HG02938 (cell line): ENCODE measurements around the gene STON2.
A peak's percentile ranks its signal among the peaks of the same experiment; 100 is the strongest.
"Not testable (repeated sequence)": the region's sequence is repeated elsewhere in the genome, so short reads cannot be mapped to it uniquely, and the experiment has no call there.

Source experiments
- ATAC-seq: cut with Tn5 transposase; IDR thresholded peaks from one replicate; pipeline ENCODE4 v1.9.1; 2021; ENCODE audit warnings: mild to moderate bottlenecking, moderate library complexity; ENCODE audit not compliant: unreplicated experiment

Gene STON2, protein sequence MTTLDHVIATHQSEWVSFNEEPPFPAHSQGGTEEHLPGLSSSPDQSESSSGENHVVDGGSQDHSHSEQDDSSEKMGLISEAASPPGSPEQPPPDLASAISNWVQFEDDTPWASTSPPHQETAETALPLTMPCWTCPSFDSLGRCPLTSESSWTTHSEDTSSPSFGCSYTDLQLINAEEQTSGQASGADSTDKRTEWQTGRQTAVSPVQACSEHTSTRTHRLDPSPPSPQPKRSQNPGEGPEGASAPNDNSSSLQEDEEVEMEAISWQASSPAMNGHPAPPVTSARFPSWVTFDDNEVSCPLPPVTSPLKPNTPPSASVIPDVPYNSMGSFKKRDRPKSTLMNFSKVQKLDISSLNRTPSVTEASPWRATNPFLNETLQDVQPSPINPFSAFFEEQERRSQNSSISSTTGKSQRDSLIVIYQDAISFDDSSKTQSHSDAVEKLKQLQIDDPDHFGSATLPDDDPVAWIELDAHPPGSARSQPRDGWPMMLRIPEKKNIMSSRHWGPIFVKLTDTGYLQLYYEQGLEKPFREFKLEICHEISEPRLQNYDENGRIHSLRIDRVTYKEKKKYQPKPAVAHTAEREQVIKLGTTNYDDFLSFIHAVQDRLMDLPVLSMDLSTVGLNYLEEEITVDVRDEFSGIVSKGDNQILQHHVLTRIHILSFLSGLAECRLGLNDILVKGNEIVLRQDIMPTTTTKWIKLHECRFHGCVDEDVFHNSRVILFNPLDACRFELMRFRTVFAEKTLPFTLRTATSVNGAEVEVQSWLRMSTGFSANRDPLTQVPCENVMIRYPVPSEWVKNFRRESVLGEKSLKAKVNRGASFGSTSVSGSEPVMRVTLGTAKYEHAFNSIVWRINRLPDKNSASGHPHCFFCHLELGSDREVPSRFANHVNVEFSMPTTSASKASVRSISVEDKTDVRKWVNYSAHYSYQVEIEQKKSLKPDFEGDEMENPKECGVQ

DNA sequence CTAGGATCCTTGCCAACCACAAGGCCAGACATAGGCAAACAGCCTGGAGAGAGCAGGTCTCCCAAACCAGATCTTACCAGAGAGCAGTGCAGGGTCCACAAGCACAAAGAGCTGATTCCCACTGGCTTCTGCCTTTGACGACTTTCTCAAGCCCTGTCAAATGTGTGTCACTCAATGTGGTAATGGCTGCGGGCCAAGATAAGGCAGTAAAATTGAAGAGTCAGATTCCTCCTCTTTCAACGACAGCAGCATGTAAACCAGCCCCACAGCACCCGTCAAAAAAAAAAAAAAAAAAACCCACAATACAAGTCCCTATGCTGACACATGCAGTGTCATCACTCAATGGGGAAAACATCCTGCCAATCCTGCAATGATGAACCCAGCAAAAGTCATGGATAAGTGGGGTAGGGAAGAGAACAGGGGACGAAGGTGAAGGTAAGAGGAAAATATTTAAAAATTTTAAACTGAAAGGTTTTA lies at the start of gene STON2:
TSS of gene STON2 (minus strand) at position 123 of the 477 bp plus-strand sequence. CDS start 1,942 bp downstream, outside the sequence.
- no peak for ATAC-seq

DNA sequence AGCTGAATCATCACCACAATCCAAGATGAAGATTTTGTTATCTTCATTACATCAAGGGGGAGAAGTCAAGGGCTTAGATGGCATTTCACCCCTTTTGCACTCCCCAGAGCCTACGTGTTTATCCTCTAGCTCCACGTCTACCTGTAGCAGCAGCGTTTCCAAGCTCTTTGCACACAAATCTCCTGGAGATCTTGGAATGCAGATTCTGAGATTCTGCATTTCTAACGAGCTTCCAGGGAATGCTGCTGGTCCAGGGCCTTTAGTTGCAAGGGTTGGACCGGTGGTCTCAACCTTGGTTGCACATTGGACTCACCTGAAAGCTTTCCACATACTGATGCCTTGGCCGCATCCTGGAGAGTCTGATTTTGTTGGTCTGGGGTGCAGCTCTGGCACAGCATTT lies 49.5 kb upstream of the STON2 start:
- ATAC-seq: no peak

DNA sequence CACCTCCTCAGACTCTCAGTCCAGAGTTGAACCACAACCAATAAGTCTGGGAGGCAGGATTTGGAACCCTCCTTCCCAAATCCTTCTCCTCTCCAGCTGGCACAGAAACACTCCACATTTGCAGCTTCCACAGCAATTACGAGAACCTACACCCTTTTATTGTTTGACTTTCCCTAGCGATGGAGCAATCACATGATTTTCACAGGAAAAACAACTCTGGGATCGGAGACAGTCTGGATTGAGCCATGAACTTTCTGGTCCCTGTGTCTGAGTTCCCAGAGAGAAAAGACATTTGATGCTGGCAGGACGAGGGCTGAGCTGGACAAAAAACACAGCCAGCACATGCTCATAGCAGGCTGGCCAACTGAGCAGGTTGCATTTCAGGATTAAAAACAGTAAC lies 49.0 kb upstream of the STON2 start:
- no peak for ATAC-seq

DNA sequence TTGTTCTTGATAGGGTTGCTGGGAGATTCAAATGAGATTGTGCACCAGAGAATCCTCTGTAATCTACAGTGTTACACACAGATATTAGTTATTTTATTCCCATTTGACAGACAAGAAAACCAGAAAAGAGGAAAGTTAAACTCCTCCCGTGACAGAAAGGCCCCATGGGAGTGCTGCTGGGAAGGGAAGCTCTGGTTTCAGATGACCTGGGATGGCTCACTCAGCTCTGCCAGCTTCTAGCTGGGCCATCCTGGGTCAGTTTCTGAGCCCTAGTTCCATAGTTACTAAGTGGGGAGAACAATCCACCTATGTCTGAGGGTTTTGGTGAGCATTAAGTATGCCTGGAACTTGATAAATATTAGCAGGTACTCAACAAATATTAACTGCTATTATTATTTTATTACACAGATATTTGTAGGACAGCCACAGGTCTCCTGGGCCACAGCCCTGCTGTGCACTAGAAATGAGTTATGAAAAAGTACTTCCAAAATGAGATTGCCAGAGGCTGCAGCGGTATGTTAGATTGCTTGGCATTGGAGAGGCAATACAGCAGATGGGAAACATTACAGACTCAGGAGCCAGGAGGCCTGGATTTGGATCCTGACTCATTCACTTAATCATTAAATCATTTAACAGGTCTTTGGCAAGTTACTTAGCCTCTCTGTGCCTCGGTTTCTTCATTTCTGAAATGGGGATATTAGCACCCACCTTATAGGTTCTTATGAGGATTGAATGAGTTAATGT lies 47.1 kb upstream of the STON2 start:
- no peak for ATAC-seq

DNA sequence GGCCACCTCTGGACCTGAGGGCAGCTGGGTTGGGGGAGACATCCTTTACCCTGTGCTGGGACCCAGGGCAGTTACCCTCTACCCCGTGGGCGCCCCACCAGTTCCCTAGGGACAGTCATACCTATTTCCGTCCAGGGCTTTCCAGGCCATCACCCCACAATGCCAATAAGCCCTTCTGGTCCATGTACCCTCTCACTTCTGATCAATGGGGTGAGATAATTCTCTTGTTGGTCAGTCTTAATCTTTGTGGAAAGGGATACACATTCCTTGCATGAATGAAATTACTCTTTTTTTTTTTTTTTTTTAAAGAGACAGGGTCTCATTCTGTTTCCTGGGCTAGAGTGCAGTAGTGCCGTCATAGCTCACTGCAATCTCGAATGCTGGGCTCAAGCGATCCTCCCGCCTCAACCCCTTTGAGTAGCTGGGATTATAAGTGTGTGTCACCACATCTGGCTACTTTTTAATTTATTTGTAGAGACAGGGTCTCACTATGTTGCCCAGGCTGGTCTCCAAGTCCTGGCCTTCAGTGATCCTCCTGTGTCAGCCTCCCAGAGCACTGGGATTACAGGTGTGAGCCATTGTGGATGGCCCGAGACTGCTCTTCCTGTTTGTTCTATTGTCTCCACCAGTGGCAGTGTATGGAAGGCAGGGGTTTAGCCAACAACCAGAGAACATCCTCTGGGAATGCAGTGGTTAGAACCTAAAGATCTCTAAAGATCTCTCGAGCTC lies 46.3 kb upstream of the STON2 start:
- no peak for ATAC-seq

DNA sequence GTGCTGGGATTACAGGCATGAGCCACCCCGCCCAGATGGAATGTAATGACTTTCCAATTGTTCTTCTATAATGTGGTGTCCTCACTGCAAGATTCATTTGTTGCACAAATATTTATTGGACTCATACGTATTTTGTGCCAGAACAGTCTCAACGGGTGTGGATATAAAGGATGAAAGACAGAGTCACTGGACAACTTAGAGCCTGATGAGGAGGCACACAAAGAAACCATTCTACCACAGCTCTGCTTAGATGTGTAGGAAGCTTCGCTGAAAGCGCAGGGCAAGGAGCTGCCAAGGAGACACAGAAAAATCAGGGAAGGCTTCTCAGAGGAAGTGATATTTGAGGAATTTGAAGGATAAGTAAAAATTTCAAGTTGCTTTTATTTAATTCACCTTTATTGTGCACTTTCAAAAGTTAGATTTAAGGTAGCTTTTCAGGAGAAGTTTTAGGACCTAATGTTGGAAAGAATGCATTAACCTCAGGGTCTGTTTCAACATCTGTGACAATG lies 41.6 kb upstream of the STON2 start:
- ATAC-seq: no peak

DNA sequence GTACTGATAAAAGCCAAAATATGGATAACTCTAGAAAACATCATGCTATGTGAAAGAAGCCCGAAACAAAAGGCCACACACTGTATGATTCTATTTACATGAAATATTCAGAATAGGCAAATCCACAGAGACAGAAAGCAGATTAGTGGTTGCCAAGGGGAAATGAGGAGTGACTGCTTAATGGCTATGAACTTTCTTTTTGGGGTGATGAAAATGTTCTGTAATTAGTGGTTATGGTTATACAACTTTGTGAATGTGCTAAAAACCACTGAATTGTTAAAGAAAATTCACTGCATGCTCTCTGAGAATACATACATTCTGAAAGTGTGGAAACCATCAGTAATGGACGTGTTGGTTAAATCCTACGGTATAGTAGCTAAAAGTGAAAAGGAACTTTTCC lies 39.9 kb upstream of the STON2 start:
- ATAC-seq: no peak

DNA sequence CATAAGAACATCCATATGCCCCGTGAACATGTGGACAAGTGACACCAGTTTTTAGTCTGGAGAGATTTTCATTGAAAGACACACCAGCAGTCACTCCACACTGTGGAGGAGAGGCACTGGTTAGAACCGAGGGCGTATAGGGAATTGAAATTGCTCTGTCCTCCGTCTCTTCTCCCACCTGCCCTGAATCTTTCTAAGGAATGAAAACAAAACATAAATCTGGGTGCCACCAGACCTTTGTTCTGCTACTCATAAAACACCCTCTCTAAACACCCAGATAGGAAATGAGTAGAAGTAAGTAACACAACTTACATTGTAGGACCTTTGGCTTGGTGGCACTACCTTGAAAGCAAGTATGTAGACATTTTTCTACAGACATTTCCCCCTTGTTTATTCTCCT lies 37.1 kb upstream of the STON2 start:
- ATAC-seq: no peak

DNA sequence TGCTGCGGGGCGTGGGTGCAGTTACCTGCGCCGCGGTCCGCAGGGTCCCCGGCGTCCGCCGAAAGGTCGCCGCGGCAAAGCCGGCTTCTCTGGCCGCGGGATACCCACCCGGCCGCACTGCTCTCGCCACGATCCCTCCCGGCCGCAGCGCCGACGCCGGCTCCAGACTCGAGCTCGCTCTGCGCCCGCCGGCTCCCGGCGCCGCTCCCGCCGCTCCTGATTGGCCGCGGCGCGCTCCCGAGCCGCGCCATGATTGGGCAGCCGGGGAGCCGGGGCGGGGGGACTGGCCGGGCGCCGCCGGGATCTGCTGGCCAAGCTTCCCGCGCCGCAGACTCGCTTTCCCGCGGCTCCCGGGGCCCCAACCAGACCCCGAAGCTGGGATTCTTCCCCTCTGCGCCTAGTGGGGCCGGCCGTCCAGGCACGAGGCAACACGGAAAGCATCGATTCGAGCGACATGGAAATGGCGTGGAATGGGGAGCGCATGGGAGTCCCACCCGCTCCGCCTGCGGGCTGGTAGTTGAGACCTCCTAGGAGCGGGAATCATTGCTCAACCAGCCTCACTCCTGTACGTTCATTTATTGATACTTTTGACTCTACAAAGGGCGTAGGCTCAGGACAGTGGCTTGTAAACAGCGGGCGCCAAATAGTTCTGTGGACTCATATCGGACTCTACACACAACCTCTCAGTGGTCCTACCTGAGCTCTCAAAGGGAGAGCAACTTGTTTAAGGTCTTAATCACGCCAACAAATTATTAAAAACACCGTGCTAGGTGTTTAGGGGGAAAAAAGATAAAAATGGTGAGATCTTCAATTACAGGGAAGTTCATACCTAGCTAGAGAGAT lies 36.4 kb upstream of the STON2 start:
- peak; percentile 46 for ATAC-seq

DNA sequence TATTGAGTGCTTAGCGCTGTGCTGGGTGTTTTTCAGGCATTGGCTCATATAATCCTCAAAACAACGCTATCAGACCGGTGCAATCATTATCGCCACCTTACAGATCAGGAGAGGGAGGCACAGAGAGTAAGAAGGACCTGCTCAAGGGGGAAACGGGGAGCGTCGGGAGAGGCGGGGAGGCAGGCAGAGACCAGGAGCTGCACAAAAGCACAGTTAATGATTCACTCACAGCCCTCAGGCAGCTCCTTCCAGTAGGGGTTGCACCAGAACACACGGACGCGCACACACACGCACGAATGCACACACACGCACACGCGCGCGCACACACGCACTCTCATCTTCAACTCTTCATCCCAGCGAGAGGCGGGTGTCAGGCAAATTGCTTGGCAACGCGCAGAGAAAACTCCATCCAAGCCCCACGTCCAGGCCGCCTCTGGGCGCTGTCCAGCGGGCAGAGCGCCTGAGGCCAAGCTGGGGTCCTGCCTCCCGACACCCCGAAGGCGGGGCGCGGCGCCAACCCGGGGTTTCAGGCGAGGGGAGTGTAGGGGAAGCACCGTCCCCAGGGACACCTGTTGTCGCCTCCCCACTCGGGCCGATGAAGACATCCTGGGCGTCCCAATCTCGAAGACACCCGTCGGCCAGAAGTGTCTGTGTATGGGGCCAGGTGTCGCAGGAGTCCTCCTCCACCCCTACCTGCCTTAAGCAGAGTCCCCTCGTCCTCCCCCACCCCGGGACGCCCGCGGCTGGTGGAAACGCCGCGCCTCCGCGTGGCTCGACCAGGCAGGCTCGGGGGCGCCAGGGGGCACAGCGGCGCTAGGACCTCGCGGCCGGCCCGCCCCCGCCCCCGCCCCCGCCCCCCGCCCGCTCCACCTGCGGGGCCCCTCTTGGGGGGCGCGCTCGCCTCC lies 35.5 kb upstream of the STON2 start:
- ATAC-seq: peak; percentile 48

DNA sequence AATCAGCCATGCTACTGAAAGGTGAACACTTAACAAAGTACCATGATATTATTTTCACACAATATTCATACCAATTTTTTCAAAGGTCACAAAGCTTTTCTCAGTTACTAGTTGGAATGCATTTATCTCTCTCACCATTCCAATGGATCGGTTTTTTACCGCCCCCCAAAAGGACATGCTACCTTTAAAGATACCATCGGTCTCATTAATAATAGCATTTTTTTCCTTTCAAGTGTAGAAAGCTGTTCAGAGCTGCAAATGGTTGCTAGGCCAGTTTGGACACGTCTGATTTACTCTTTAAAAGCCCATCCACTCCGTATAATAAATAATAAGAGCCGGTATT lies 34.9 kb upstream of the STON2 start:
- no peak for ATAC-seq

DNA sequence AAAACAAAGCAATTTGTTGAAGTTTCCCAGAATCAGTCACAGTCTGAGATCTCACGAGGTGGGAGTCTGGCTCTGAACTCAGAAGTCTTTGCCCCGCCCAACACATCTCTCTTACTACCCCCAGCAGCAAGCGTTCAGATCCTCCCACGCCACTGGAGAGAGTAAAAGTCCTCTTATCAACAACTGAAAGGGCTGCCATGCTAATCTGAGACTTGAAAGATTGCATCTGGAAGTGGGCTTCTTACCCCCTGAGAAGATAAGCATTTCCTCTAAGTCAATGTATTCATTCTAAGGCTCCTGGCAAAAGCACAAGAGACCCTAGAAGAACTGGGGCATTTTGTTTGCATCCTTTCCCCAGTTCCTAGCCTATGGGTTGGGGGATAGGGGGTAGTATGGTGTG lies 34.1 kb upstream of the STON2 start:
- no peak for ATAC-seq

DNA sequence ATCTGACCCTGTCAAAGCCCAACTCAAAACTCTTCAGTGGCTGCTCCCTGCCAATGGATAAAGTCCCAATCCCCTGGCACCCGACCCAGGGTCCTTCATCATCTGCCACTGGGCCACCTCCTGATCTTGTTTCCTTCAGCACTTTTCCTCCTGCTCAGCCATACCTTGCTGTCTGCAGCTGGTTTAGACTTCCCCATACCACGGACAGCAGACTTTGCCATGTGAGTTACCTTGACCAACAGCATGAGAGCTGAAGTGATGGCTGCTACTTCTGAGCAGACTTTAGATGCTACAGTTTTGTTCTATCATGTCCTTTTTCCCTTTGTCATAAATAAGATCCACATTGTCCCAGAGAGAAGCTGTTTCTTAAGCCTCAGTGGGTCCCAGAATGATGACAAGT lies 33.3 kb upstream of the STON2 start:
- no peak for ATAC-seq

DNA sequence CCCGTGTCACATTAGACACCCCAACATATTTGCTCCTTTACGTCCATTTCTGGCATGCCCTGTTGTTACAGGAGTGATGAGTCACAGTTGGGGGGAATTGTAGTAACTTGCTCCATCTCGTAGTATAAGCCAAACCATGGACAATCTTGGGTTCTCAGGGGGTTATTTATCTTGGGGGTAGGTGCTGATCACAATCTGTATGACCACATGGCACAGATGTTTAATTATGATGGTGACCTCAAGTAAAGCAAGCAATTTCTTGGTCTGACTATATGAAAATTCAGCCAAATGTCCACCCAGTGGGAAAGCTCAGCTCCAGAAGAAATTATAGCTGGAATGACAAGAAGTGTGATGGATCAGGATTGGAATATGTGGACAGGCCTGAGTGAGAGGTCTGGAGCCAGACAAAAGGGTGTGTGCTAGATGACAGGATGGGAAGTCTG lies 32.1 kb upstream of the STON2 start:
- no peak for ATAC-seq

DNA sequence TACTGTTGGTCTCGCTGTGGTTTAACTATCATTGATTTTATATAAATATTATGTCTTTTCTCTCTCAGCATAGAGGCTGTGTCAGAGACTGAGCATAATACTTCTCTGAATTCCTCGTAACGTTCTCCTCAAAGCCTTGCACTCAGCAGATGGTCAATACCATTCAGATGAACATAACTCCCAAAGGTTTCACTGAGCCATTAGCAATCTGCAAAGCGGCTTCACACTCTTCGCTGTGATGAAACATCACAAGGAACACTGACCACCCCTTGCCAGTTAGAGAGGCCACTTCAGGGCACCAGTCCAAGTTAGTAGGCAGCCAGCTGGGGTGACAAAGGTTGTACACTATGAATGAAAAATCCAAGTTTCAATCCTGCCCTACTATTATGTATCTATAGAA lies 30.1 kb upstream of the STON2 start:
- ATAC-seq: no peak

DNA sequence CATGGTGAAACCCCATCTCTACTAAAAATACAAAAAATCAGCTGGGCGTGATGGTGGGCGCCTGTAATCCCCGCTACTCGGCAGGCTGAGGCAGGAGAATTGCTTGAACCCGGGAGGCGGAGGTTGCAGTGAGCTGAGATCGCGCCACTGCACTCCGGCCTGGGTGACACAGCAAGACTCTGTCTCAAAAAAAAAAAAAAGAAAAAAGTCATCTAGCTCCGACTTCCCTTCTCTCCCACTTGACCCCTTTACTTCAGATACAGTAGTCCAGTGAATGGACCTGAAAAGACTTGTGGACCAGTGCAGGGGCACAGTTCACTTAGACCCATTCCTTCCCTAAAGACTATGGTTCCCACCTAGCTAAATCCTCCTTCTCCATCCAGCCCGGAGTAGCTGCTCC lies 29.6 kb upstream of the STON2 start:
- not testable (repeated sequence) for ATAC-seq

DNA sequence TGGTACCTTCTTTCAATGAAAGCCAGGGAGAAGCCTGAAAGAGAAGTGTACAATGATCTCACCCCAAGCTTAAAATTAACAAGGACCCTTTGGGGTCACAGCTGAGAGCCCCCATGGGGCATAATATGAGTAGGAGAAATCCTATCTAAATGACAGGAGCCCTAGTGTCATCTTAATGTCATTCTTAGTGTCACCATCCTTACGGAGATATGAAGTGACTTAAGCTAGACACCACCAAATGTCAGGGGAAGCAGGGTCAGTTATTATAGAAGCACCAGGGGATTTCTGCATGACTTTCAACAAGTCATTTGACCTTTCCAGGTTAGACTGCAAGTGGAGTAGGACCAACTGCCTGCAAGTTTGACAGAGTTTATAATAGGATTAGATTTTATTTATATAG lies 28.9 kb upstream of the STON2 start:
- ATAC-seq: no peak

DNA sequence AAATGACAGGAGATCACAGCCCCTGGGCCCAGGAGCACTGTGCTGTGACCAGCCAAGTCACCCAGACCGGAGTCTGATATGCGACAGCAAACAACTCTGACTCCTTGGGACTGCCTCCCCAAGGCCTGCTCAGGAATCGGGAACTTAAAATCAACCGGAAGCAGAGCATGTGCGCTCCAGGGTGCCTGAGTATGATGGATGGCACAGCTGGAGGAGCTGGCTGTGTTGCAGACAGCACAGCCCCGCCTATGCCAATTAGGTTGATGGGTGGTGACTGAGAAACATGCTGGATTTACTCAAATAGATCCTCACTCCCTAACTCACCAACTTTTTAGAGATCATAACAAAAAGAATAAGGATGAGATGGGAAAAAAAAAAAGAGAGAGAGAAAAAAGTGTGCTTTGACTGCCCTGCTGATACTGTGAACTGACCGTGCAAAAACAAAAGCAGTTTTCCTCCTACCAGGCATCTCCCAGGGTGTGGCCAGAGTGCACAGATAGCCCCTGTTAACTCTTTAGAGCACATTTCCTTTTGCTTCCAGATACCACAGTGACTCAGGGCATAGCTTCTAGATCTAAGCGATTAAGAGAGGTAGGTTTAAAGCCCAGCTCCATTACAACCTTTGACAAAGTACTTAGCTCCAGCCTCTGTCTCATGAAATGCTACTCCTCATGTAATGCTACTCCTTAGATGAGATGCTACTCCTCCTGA lies 27.4 kb upstream of the STON2 start:
- ATAC-seq: no peak
